Ecto neural progenitor cell (in vitro differentiated cells): ENCODE results near the gene DNAJC28.
"Not testable (repeated sequence)": the region's sequence is repeated elsewhere in the genome, so short reads cannot be mapped to it uniquely, and the experiment has no call there.

Experiments
- DNase-seq: peaks from one replicate; pipeline ENCODE4 v3.0.0-alpha.2; 2018; ENCODE audit warnings: low spot score

Gene DNAJC28

GRCh38 chr21:33480481-33481103 is 10.9 kb downstream of the DNAJC28 start:
- no peak for DNase-seq

- DNase-seq: peak; percentile 99
Observed at GRCh38 chr21:33479679-33480480, 11.6 kb downstream of the DNAJC28 start, which contains the start of gene TMEM50B. TSS of gene TMEM50B (minus strand) at chr21:33479974. CDS start at chr21:33468885, 11,089 bp downstream.

- peak; percentile 68 for DNase-seq
Observed at GRCh38 chr21:33478935-33479678, 12.4 kb downstream of the DNAJC28 start.

- no peak for DNase-seq
Observed at GRCh38 chr21:33478182-33478581, 13.3 kb downstream of the DNAJC28 start.

GRCh38 chr21:33477066-33477465 is 14.4 kb downstream of the DNAJC28 start:
- DNase-seq: no peak

- DNase-seq: no peak
Observed at GRCh38 chr21:33473344-33473743, 18.2 kb downstream of the DNAJC28 start.

GRCh38 chr21:33470701-33471100 is 20.8 kb downstream of the DNAJC28 start:
- DNase-seq: no peak

- DNase-seq: not testable (repeated sequence)
Observed at GRCh38 chr21:33469183-33469582, 22.3 kb downstream of the DNAJC28 start.

- DNase-seq: no peak
Observed at GRCh38 chr21:33461538-33462250, 29.8 kb downstream of the DNAJC28 start.

GRCh38 chr21:33458861-33459260 is 32.7 kb downstream of the DNAJC28 start:
- DNase-seq: no peak

- no peak for DNase-seq
Observed at GRCh38 chr21:33455686-33456446, 35.6 kb downstream of the DNAJC28 start.

- DNase-seq: no peak
Observed at GRCh38 chr21:33452362-33452761, 39.2 kb downstream of the DNAJC28 start.

GRCh38 chr21:33451634-33452071 is 39.9 kb downstream of the DNAJC28 start:
- no peak for DNase-seq

- DNase-seq: no peak
Observed at GRCh38 chr21:33449616-33450015, 41.9 kb downstream of the DNAJC28 start.

GRCh38 chr21:33446620-33447019 is 44.9 kb downstream of the DNAJC28 start:
- DNase-seq: not testable (repeated sequence)

- no peak for DNase-seq
Observed at GRCh38 chr21:33444499-33444898, 47.0 kb downstream of the DNAJC28 start.

GRCh38 chr21:33443194-33443593 is 48.3 kb downstream of the DNAJC28 start:
- DNase-seq: no peak

GRCh38 chr21:33441489-33442477 is 49.7 kb downstream of the DNAJC28 start:
- no peak for DNase-seq
